Tibial nerve (tissue), 4 donors: Measurements from ENCODE around the gene TRIM52.

Source experiments
- CTCF ChIP-seq, 5 experiments: fragments of 200-600 bp in 3 of 5; fragments of 450-650 bp in 2 of 5; sonication (generic) in 3 of 5; IDR thresholded peaks; one replicate each; pipeline ENCODE4 v1.5.1; 2016 to 2019; ENCODE audit warnings: antibody characterized with exemption in 5 of 5, mild to moderate bottlenecking in 3 of 5, moderate library complexity in 2 of 5
- EP300 ChIP-seq, 2 donors: sonication (generic); formaldehyde crosslinking; IDR thresholded peaks; one replicate each; pipeline ENCODE4 v1.6.1; 2017; ENCODE audit warnings: antibody characterized with exemption in 2 of 2, mild to moderate bottlenecking in 1 of 2
- POLR2A ChIP-seq, 2 donors: fragments of 450-650 bp; IDR thresholded peaks; one replicate each; pipeline ENCODE4 v1.6.1; 2017; ENCODE audit warnings: antibody characterized with exemption in 2 of 2, mild to moderate bottlenecking in 2 of 2, moderate library complexity in 2 of 2

GRCh38 chr5:181217111-181217802 is 43.7 kb downstream of the TRIM52 start:
- TF ChIP-seq CTCF (IDR thresholded peaks at IDR 0.05) (no peak), POLR2A (IDR thresholded peaks at IDR 0.05) (no peak), EP300 (IDR thresholded peaks at IDR 0.05) (peak in 1 of 2 donors; percentile 23)
